Stomach (tissue), 4 donors: ENCODE measurements around the gene TRNP1.

Source experiments
- POLR2A ChIP-seq, 4 donors: fragments of 450-650 bp; IDR thresholded peaks; one replicate each; pipeline ENCODE4 v1.6.1; 2016; ENCODE audit warnings: antibody characterized with exemption in 4 of 4, control low read depth in 2 of 4, mild to moderate bottlenecking in 1 of 4, moderate library complexity in 1 of 4
- POLR2AphosphoS5 ChIP-seq, 3 donors: sonication (generic); formaldehyde crosslinking; IDR thresholded peaks; one replicate each; pipeline ENCODE4 v1.6.1; 2016; ENCODE audit warnings: antibody characterized with exemption in 3 of 3
- TF ChIP-seq, protein P1 (sequence below), 7 experiments: fragments of 450-650 bp in 4 of 7; fragments of 200-600 bp in 3 of 7; sonication (generic) in 3 of 7; IDR thresholded peaks; one replicate each; pipeline ENCODE4 v1.5.1; 2016 to 2019; ENCODE audit warnings: antibody characterized with exemption in 7 of 7, control low read depth in 2 of 7, mild to moderate bottlenecking in 1 of 7

DNA sequence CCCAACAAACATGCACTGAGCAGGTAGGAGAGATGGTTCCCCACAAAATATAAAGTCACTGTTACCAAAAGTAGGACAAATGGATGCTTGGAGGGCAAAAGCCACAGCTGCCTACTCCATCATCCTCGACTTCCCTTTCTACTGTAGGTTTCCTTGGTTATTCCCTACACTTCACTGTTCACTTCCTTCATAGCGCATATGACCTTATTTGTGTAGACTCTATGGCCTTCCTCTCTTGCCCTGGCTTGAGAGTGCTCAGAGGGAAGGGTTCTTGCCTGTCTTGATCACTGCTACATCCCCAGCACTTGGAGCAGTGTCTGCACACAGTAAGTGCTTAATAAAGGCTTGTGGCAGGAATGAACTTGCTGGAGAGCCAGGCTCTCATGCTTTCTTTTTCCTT is 14.6 kb upstream of the TRNP1 start:
- TF ChIP-seq POLR2A (IDR thresholded peaks at IDR 0.05) (no peak), POLR2AphosphoS5 (IDR thresholded peaks at IDR 0.05) (no peak)
- TF ChIP-seq, protein P1, sequence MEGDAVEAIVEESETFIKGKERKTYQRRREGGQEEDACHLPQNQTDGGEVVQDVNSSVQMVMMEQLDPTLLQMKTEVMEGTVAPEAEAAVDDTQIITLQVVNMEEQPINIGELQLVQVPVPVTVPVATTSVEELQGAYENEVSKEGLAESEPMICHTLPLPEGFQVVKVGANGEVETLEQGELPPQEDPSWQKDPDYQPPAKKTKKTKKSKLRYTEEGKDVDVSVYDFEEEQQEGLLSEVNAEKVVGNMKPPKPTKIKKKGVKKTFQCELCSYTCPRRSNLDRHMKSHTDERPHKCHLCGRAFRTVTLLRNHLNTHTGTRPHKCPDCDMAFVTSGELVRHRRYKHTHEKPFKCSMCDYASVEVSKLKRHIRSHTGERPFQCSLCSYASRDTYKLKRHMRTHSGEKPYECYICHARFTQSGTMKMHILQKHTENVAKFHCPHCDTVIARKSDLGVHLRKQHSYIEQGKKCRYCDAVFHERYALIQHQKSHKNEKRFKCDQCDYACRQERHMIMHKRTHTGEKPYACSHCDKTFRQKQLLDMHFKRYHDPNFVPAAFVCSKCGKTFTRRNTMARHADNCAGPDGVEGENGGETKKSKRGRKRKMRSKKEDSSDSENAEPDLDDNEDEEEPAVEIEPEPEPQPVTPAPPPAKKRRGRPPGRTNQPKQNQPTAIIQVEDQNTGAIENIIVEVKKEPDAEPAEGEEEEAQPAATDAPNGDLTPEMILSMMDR (IDR thresholded peaks at IDR 0.05) = no peak
